HL-60/S4 treated with phorbol 12-myristate 13-acetate at 8.2 ng/mL for 4 days and 3 days (cell line): ENCODE measurements around the gene SH3RF3.

ENCODE experiments used
- in situ Hi-C: fragments of 300-500 bp; cut with MboI; formaldehyde crosslinking; loops from 2 replicates; pipeline ENCODE4 v1.15.0; 2022; ENCODE audit warnings: low sequenced_read_pairs

The SH3RF3 gene

GRCh38 chr2:109417701-109418335 is 288.8 kb downstream of the SH3RF3 start:
- in situ Hi-C loops: no loop called here

- in situ Hi-C loops: no loop called here
These were observed 289.7 kb downstream of the SH3RF3 start for GRCh38 chr2:109418716-109419115.

GRCh38 chr2:109419171-109419756 is 290.3 kb downstream of the SH3RF3 start:
- in situ Hi-C loops: no loop called here

- in situ Hi-C loops: no loop called here
These were observed 291.0 kb downstream of the SH3RF3 start for GRCh38 chr2:109419960-109420370.

- in situ Hi-C loops: no loop called here
These were observed 292.1 kb downstream of the SH3RF3 start for GRCh38 chr2:109421101-109421500.

- in situ Hi-C loops: no loop called here
These were observed 292.6 kb downstream of the SH3RF3 start for GRCh38 chr2:109421642-109422041.

- in situ Hi-C loops: no loop called here
These were observed 293.2 kb downstream of the SH3RF3 start for GRCh38 chr2:109422071-109422757.

- in situ Hi-C loops: no loop called here
These were observed 293.9 kb downstream of the SH3RF3 start for GRCh38 chr2:109422758-109423500.

GRCh38 chr2:109423556-109424359 is 294.8 kb downstream of the SH3RF3 start:
- in situ Hi-C loops: no loop called here

GRCh38 chr2:109425411-109425810 is 296.4 kb downstream of the SH3RF3 start:
- in situ Hi-C loops: no loop called here

GRCh38 chr2:109427661-109428091 is 298.7 kb downstream of the SH3RF3 start:
- in situ Hi-C loops: no loop called here

GRCh38 chr2:109428281-109428680 is 299.3 kb downstream of the SH3RF3 start:
- in situ Hi-C loops: no loop called here

- in situ Hi-C loops: no loop called here
These were observed 300.0 kb downstream of the SH3RF3 start for GRCh38 chr2:109428841-109429566.

- in situ Hi-C loops: no loop called here
These were observed 300.7 kb downstream of the SH3RF3 start for GRCh38 chr2:109429567-109430328.

GRCh38 chr2:109430329-109430636 is 301.3 kb downstream of the SH3RF3 start:
- in situ Hi-C loops: no loop called here

GRCh38 chr2:109432421-109432820 is 303.4 kb downstream of the SH3RF3 start:
- in situ Hi-C loops: no loop called here

- in situ Hi-C loops: no loop called here
These were observed 304.5 kb downstream of the SH3RF3 start for GRCh38 chr2:109433486-109433885.

- in situ Hi-C loops: no loop called here
These were observed 304.9 kb downstream of the SH3RF3 start for GRCh38 chr2:109433926-109434325.

GRCh38 chr2:109434351-109434750 is 305.3 kb downstream of the SH3RF3 start:
- in situ Hi-C loops: no loop called here
